Measurements from ENCODE around the gene ENTR1. TPM values are rescaled to one million over a fixed set of nuclear protein-coding genes. Genes with fewer than 3 reads are reported as not detected.
"Not testable (repeated sequence)": the region's sequence is repeated elsewhere in the genome, so short reads cannot be mapped to it uniquely, and the experiment has no call there.

The ENTR1 gene
- total and polyA plus RNA-seq, 2 of the 13 experiments (the other 11 are each of a cell fraction or from before 2014, with no cell fraction given) = 70.1 to 76.4 TPM

GRCh38 chr9:136407911-136408310, 2.5 kb downstream of the ENTR1 start:
- 93% methylated on average over 7 of the region's 7 CpGs for WGBS (ENCODE audit: low lambda C conversion rate)
- in situ Hi-C loops (cut with HindIII; ENCODE audit: extremely low pct_ligation_motif_present, low pct_unique_long_range_greater_than_20kb) = no loop called here
- POLR2A ChIA-PET = no interaction called here
- FAIRE-seq (no peak), ATAC-seq (no peak), DNase-seq (ENCODE audit: low spot score) (no peak)
- Histone ChIP-seq H3K27ac (ENCODE audit: extremely low read length, insufficient read depth, low read length) (no peak overlapping the region), H3K27me3 (ENCODE audit: control insufficient read depth in 1 of 2, insufficient read depth in 2 of 2, low read length in 2 of 2) (no peaks in the 10 kb centered on the region; a peak in 1 of 5 replicates), H3K4me3 (replicated peaks in 1 of 3; ENCODE audit: insufficient read depth in 1 of 3, low read depth in 2 of 3, low read length in 3 of 3) (no peak overlapping the region), H3K4me1 (ENCODE audit: insufficient read depth, low read length) (peaks cover 34% of the 10 kb centered on the region), H3K9me3 (ENCODE audit: low read length) (no peaks in the 10 kb centered on the region), H4K20me1 (ENCODE audit: insufficient read depth, low read length) (peaks cover 8% of the 10 kb centered on the region), H3K4me2 (ENCODE audit: low read depth, low read length) (no peak overlapping the region), H2AFZ (ENCODE audit: low read length) (no peak overlapping the region), H3K79me2 (ENCODE audit: insufficient read depth, low read length) (peaks cover 40% of the 10 kb centered on the region), H3K9ac (ENCODE audit: insufficient read depth, low read depth, low read length) (no peak overlapping the region), H3K36me3 (replicated peaks in 1 of 2; ENCODE audit: control insufficient read depth in 1 of 2, insufficient read depth in 2 of 2, low read length in 2 of 2) (peaks cover 13 to 42% of the 10 kb centered on the region in 2 experiments)
- BruUV-seq (replicated peaks) = no TSS peak
- CTCF ChIA-PET (ENCODE audit: low intra/inter-chr PET ratio, low total read pairs) = no interaction called here
- intact Hi-C loops (cut with micrococcal nuclease; ENCODE audit: unreplicated experiment) = no loop called here
- TF ChIP-seq ZNF816 (CRISPR knock-in tag; IDR thresholded peaks at IDR 0.05; ENCODE audit: borderline replicate concordance) = no peak
- TF ChIP-seq AGO2 (optimal IDR thresholded peaks at IDR 0.05; ENCODE audit: low read depth, low read length) = peak; percentile 25

GRCh38 chr9:136407061-136407460, 3.4 kb downstream of the ENTR1 start:
- H4K20me1 ChIP-seq (ENCODE audit: insufficient read depth, low read length); ATAC-seq; CTCF ChIA-PET (ENCODE audit: low intra/inter-chr PET ratio, low total read pairs); intact Hi-C loops (cut with micrococcal nuclease; ENCODE audit: unreplicated experiment); H3K27ac ChIP-seq (ENCODE audit: extremely low read length, insufficient read depth, low read length); H3K9ac ChIP-seq (ENCODE audit: insufficient read depth, low read depth, low read length); H3K4me3 ChIP-seq (replicated peaks in 1 of 3; ENCODE audit: insufficient read depth in 1 of 3, low read depth in 2 of 3, low read length in 3 of 3); POLR2A ChIA-PET; H3K9me3 ChIP-seq (ENCODE audit: low read length); H2AFZ ChIP-seq (ENCODE audit: low read length); FAIRE-seq; in situ Hi-C loops (cut with HindIII; ENCODE audit: extremely low pct_ligation_motif_present, low pct_unique_long_range_greater_than_20kb); H3K4me2 ChIP-seq (ENCODE audit: low read depth, low read length); BruUV-seq (replicated peaks); H3K27me3 ChIP-seq (ENCODE audit: control insufficient read depth in 1 of 2, insufficient read depth in 2 of 2, low read length in 2 of 2); DNase-seq (ENCODE audit: low spot score): not testable (repeated sequence)
- TF ChIP-seq AGO2 (optimal IDR thresholded peaks at IDR 0.05; ENCODE audit: low read depth, low read length) = peak; percentile 26
- WGBS (ENCODE audit: low lambda C conversion rate) = 98% methylated on average over 28 of the region's 28 CpGs
- Histone ChIP-seq H3K79me2 (ENCODE audit: insufficient read depth, low read length) (peaks cover 31% of the 10 kb centered on the region), H3K36me3 (replicated peaks in 1 of 2; ENCODE audit: control insufficient read depth in 1 of 2, insufficient read depth in 2 of 2, low read length in 2 of 2) (peaks cover 11 to 39% of the 10 kb centered on the region in 2 experiments; a peak in 4 of 5 replicates), H3K4me1 (ENCODE audit: insufficient read depth, low read length) (peaks cover 27% of the 10 kb centered on the region)

GRCh38 chr9:136405904-136406303, 4.5 kb downstream of the ENTR1 start:
- CTCF ChIA-PET (ENCODE audit: low intra/inter-chr PET ratio, low total read pairs); in situ Hi-C loops (cut with HindIII; ENCODE audit: extremely low pct_ligation_motif_present, low pct_unique_long_range_greater_than_20kb); H3K9ac ChIP-seq (ENCODE audit: insufficient read depth, low read depth, low read length); ATAC-seq; H3K27me3 ChIP-seq (ENCODE audit: control insufficient read depth in 1 of 2, insufficient read depth in 2 of 2, low read length in 2 of 2); H2AFZ ChIP-seq (ENCODE audit: low read length); FAIRE-seq; BruUV-seq (replicated peaks); H3K4me2 ChIP-seq (ENCODE audit: low read depth, low read length); H3K27ac ChIP-seq (ENCODE audit: extremely low read length, insufficient read depth, low read length); intact Hi-C loops (cut with micrococcal nuclease; ENCODE audit: unreplicated experiment); H3K4me3 ChIP-seq (replicated peaks in 1 of 3; ENCODE audit: insufficient read depth in 1 of 3, low read depth in 2 of 3, low read length in 3 of 3); DNase-seq (ENCODE audit: low spot score); H3K9me3 ChIP-seq (ENCODE audit: low read length); POLR2A ChIA-PET; H4K20me1 ChIP-seq (ENCODE audit: insufficient read depth, low read length): not testable (repeated sequence)
- peaks cover 11 to 39% of the 10 kb centered on the region in 2 experiments; a peak in 4 of 5 replicates for H3K36me3 ChIP-seq (replicated peaks in 1 of 2; ENCODE audit: control insufficient read depth in 1 of 2, insufficient read depth in 2 of 2, low read length in 2 of 2)
- 100% methylated on average over 2 of the region's 10 CpGs for WGBS (ENCODE audit: low lambda C conversion rate)
- peaks cover 19% of the 10 kb centered on the region for H3K4me1 ChIP-seq (ENCODE audit: insufficient read depth, low read length)
- peaks cover 20% of the 10 kb centered on the region for H3K79me2 ChIP-seq (ENCODE audit: insufficient read depth, low read length)

Measured in HepG2 (cell line).